Smooth muscle cell (in vitro differentiated cells): ENCODE measurements around the gene GRB10. TPM values are rescaled to one million over a fixed set of nuclear protein-coding genes. Genes with fewer than 3 reads are reported as not detected.
A peak's percentile ranks its signal among the peaks of the same experiment; 100 is the strongest.

Source experiments
- DNase-seq: peaks from one replicate; lab custom pipeline; 2025; ENCODE audit not compliant: unreplicated experiment; lab: John Stamatoyannopoulos, UW
- H2AFZ ChIP-seq: fragments of 200-600 bp; sonication (generic); 2 replicates; pipeline ENCODE4 v1.6.0; 2016; ENCODE audit warnings: antibody characterized with exemption, low read depth, mild to moderate bottlenecking
- H3F3A ChIP-seq: fragments of 200-600 bp; sonication (generic); 2 replicates; pipeline ENCODE4 v1.6.0; 2017; ENCODE audit warnings: antibody characterized with exemption, low read depth
- H3K27ac ChIP-seq: fragments of 200-600 bp; sonication (generic); 2 replicates; pipeline ENCODE4 v1.5.1; 2016; ENCODE audit warnings: low read depth, mild to moderate bottlenecking
- H3K27me3 ChIP-seq: fragments of 200-600 bp; sonication (generic); 2 replicates; pipeline ENCODE4 v1.6.1; 2016; ENCODE audit warnings: low read depth, mild to moderate bottlenecking
- H3K36me3 ChIP-seq: fragments of 200-600 bp; sonication (generic); 2 replicates; pipeline ENCODE4 v1.5.1; 2016; ENCODE audit warnings: low read depth
- H3K4me1 ChIP-seq: fragments of 200-600 bp; sonication (generic); 2 replicates; pipeline ENCODE4 v1.5.1; 2016; ENCODE audit warnings: low read depth
- H3K4me2 ChIP-seq: fragments of 200-600 bp; sonication (generic); 2 replicates; pipeline ENCODE4 v1.6.0; 2016; ENCODE audit warnings: mild to moderate bottlenecking
- H3K4me3 ChIP-seq: fragments of 200-600 bp; sonication (generic); 2 replicates; pipeline ENCODE4 v1.5.1; 2016; ENCODE audit warnings: mild to moderate bottlenecking
- H3K79me2 ChIP-seq: fragments of 200-600 bp; sonication (generic); 2 replicates; pipeline ENCODE4 v1.6.0; 2016; ENCODE audit warnings: low read depth, mild to moderate bottlenecking
- H3K9ac ChIP-seq: fragments of 200-600 bp; sonication (generic); 2 replicates; pipeline ENCODE4 v1.6.0; 2016; ENCODE audit warnings: low read depth
- H3K9me3 ChIP-seq: fragments of 200-600 bp; sonication (generic); replicated peaks from 2 replicates; pipeline ENCODE4 v1.5.1; 2016; ENCODE audit warnings: low read depth
- H4K20me1 ChIP-seq: fragments of 200-600 bp; sonication (generic); 2 replicates; pipeline ENCODE4 v1.6.0; 2016; ENCODE audit warnings: low read depth
- WGBS: methylation state at CpG from one replicate; pipeline ENCODE4 v1.1.7; 2016; ENCODE audit warnings: low lambda C conversion rate; 5-methylcytosine and 5-hydroxymethylcytosine counted together
- polyA plus RNA-seq: library from polyadenylated mRNA; unstranded; fragments of >200 nt; fragmentation: Nextera tagmentation; extraction: Ambion mirVana; gene quantifications from 2 replicates; pipeline ENCODE4 v1.2.1, GENCODE V29; 2016
- total RNA-seq: library from RNA; depleted of rRNA; stranded (reverse); fragments of >200 nt; gene quantifications from 2 replicates; pipeline ENCODE4 v1.2.3, GENCODE V29; 2014
- TF ChIP-seq, protein P1 (sequence below): fragments of 200-600 bp; sonication (generic); IDR thresholded peaks from 2 replicates; pipeline ENCODE4 v1.5.1; 2017; ENCODE audit warnings: borderline replicate concordance, mild to moderate bottlenecking, antibody characterized with exemption; ENCODE audit not compliant: insufficient read depth, poor library complexity, severe bottlenecking

Gene GRB10
- total and polyA plus RNA-seq, 2 experiments from 2014 or later: 18.0 to 20.1 TPM

DNA sequence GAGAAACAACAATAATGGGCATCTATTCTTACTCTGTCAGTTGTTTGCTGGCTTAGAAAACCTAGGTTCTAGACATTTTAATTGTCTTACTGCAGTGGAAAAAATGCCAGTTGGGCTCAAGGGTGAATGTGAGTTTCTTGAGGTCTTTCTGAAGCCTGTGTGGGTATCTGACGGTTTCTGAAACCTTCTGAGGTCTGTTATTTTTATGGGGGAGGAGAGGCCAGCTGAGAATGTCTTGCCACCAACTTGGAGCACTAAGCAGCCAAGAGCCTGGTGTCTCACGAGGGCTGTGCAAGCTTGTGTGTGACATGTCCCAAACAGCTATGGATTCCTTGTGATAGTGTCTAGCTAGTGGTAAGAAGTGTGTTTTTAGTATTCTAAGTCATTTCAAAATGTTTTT, 193.3 kb downstream of the GRB10 start:
- no peak overlapping the region for H3K4me3 ChIP-seq
- H2AFZ ChIP-seq: no peak overlapping the region
- WGBS: 77% methylated on average over 2 of the region's 2 CpGs
- H3K27ac ChIP-seq: no peak overlapping the region
- TF ChIP-seq, protein P1, sequence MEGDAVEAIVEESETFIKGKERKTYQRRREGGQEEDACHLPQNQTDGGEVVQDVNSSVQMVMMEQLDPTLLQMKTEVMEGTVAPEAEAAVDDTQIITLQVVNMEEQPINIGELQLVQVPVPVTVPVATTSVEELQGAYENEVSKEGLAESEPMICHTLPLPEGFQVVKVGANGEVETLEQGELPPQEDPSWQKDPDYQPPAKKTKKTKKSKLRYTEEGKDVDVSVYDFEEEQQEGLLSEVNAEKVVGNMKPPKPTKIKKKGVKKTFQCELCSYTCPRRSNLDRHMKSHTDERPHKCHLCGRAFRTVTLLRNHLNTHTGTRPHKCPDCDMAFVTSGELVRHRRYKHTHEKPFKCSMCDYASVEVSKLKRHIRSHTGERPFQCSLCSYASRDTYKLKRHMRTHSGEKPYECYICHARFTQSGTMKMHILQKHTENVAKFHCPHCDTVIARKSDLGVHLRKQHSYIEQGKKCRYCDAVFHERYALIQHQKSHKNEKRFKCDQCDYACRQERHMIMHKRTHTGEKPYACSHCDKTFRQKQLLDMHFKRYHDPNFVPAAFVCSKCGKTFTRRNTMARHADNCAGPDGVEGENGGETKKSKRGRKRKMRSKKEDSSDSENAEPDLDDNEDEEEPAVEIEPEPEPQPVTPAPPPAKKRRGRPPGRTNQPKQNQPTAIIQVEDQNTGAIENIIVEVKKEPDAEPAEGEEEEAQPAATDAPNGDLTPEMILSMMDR: no peak
- DNase-seq: no peak
- H3K27me3 ChIP-seq: no peaks in the 10 kb centered on the region
- H3K36me3 ChIP-seq: no peaks in the 10 kb centered on the region
- no peaks in the 10 kb centered on the region for H3K9me3 ChIP-seq
- no peaks in the 10 kb centered on the region for H3K79me2 ChIP-seq
- no peaks in the 10 kb centered on the region for H4K20me1 ChIP-seq
- no peak overlapping the region for H3K9ac ChIP-seq
- H3K4me2 ChIP-seq: no peak overlapping the region
- H3K4me1 ChIP-seq: peaks cover 8% of the 10 kb centered on the region
- no peaks in the 10 kb centered on the region for H3F3A ChIP-seq

DNA sequence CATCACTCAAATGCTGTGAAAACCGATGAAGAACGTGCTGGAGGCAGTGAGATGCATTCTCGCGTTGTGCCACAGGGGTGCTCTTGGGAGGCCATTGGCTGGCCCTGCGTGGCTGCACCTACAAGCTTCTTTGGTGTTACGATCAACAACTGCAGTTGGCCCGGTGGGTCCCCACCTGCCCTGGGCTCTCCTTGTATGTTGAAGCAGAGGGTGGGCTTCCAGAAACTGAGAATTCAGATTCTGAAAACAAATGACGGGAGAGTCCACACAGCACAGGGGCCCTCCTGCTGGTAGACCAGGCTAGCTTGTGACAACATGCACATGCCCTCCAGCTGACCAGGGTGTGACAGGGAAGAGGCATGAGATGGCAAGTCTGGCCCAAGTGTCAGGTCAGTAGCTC, 193.8 kb downstream of the GRB10 start:
- no peak overlapping the region for H3K27ac ChIP-seq
- TF ChIP-seq, protein P1: no peak
- no peak overlapping the region for H3K9ac ChIP-seq
- H2AFZ ChIP-seq: no peak overlapping the region
- H4K20me1 ChIP-seq: no peaks in the 10 kb centered on the region
- WGBS: 71% methylated on average over 8 of the region's 8 CpGs
- H3K27me3 ChIP-seq: no peaks in the 10 kb centered on the region
- H3F3A ChIP-seq: no peaks in the 10 kb centered on the region
- H3K4me2 ChIP-seq: no peak overlapping the region
- H3K79me2 ChIP-seq: no peaks in the 10 kb centered on the region
- no peak overlapping the region for H3K4me3 ChIP-seq
- DNase-seq: no peak
- H3K9me3 ChIP-seq: no peaks in the 10 kb centered on the region
- H3K36me3 ChIP-seq: no peaks in the 10 kb centered on the region
- peaks cover 8% of the 10 kb centered on the region for H3K4me1 ChIP-seq

DNA sequence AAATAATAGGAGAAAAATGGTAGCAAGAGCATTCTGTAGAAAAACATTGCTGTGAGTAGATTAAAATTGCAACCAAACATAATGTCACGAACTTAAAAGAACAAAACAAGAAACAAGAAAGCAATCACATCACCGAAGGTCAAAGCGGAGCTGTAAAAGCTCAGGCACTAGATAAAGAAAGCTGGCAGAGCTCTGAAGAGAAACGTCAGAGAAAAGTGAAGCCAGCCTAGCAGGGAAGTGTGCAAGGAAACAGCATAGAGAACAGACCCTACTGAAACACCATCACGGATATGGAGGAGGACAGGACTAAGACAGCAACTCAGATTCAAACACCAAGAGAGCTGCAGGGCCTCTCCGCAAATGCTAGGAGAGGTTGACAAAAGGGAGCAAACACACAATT, 195.0 kb downstream of the GRB10 start:
- H4K20me1 ChIP-seq: no peaks in the 10 kb centered on the region
- H3K4me1 ChIP-seq: peaks cover 8% of the 10 kb centered on the region
- no peaks in the 10 kb centered on the region for H3K27me3 ChIP-seq
- no peak overlapping the region for H3K4me2 ChIP-seq
- no peak overlapping the region for H3K9ac ChIP-seq
- no peaks in the 10 kb centered on the region for H3F3A ChIP-seq
- no peak overlapping the region for H3K27ac ChIP-seq
- TF ChIP-seq, protein P1: no peak
- no peaks in the 10 kb centered on the region for H3K79me2 ChIP-seq
- no peak overlapping the region for H3K4me3 ChIP-seq
- DNase-seq: no peak
- no peak overlapping the region for H2AFZ ChIP-seq
- no peaks in the 10 kb centered on the region for H3K36me3 ChIP-seq
- no peaks in the 10 kb centered on the region for H3K9me3 ChIP-seq
- 92% methylated on average over 6 of the region's 6 CpGs for WGBS

DNA sequence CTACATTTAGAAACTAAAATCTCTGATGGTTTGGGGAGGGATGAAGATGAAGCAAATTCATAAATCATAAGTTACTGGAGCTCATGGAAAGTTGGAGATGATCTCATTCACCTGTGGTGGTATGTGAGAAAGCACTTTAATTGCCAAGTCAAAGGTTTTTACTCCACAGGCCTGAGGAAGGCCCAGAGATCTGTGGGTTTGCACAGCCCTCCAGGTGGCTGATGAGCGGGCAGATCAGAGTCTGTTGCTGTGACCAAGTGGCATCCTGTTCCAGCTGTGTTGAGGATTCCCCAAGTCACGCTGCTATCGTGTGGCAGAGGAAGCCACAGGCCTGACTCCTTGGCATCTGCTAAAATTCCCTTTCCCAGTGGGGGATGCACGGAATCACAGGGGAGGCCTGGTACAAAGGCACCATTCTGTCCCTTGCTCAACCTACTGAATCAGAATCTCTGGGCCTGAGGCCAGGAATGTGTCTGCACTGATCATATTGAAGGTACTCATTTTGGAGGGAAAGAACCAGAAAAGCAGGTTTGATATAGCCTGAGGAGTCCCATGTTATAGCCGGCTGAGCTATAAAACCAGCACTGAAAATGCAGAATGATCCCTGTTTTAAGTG, 197.8 kb downstream of the GRB10 start:
- H3F3A ChIP-seq: no peaks in the 10 kb centered on the region
- no peak overlapping the region for H2AFZ ChIP-seq
- H3K9me3 ChIP-seq: no peaks in the 10 kb centered on the region
- no peak overlapping the region for H3K4me2 ChIP-seq
- TF ChIP-seq, protein P1: no peak
- H3K36me3 ChIP-seq: no peaks in the 10 kb centered on the region
- no peak overlapping the region for H3K9ac ChIP-seq
- no peak overlapping the region for H3K4me3 ChIP-seq
- no peaks in the 10 kb centered on the region for H3K27me3 ChIP-seq
- H3K27ac ChIP-seq: peak overlapping the region; percentile 29
- H3K79me2 ChIP-seq: no peaks in the 10 kb centered on the region
- 65% methylated on average over 5 of the region's 5 CpGs for WGBS
- H4K20me1 ChIP-seq: no peaks in the 10 kb centered on the region
- H3K4me1 ChIP-seq: no peaks in the 10 kb centered on the region
- no peak for DNase-seq
